Mesodermal cell (in vitro differentiated cells): ENCODE measurements around the gene LHX2.

Source experiments
- H3K27ac ChIP-seq: 2 replicates; pipeline ENCODE4 v1.7.0; 2013; ENCODE audit warnings: mild to moderate bottlenecking, low read depth, low read length, moderate library complexity; ENCODE audit not compliant: severe bottlenecking
- H3K36me3 ChIP-seq: 2 replicates; pipeline ENCODE4 v1.7.1; 2013; ENCODE audit warnings: mild to moderate bottlenecking, low read length, moderate library complexity; ENCODE audit not compliant: control insufficient read depth, insufficient read depth
- H3K4me1 ChIP-seq: one replicate; pipeline ENCODE4 v1.7.1; 2013; ENCODE audit warnings: mild to moderate bottlenecking, low read length; ENCODE audit not compliant: insufficient read depth, control insufficient read depth, poor library complexity, severe bottlenecking
- H3K4me3 ChIP-seq: 2 replicates; pipeline ENCODE4 v1.7.0; 2013; ENCODE audit warnings: low read length, control low read depth, mild to moderate bottlenecking; ENCODE audit not compliant: insufficient read depth, poor library complexity, severe bottlenecking; ENCODE audit errors: extremely low read depth
- H3K9me3 ChIP-seq: 2 replicates; pipeline ENCODE4 v1.7.1; 2013; ENCODE audit warnings: mild to moderate bottlenecking, low read length, moderate library complexity; ENCODE audit not compliant: control insufficient read depth
- WGBS, 2 experiments: methylation state at CpG; one replicate each; pipeline ENCODE4 v1.1.5; 2013; ENCODE audit warnings: missing lambda C conversion rate in 2 of 2; ENCODE audit not compliant: insufficient coverage in 2 of 2; 5-methylcytosine and 5-hydroxymethylcytosine counted together

The LHX2 gene

GRCh38 chr9:124014956-124015660 is 3.5 kb downstream of the LHX2 start:
- no peaks in the 10 kb centered on the region for H3K9me3 ChIP-seq
- no peak overlapping the region for H3K4me3 ChIP-seq
- H3K4me1 ChIP-seq = peaks cover 14% of the 10 kb centered on the region
- 2% methylated on average over 32 to 53 of the region's 57 CpGs for WGBS, 2 experiments
- H3K36me3 ChIP-seq = no peaks in the 10 kb centered on the region
- no peak overlapping the region for H3K27ac ChIP-seq

- WGBS, 2 experiments = 1 to 2% methylated on average over 23 to 24 of the region's 26 CpGs
- no peaks in the 10 kb centered on the region for H3K9me3 ChIP-seq
- H3K4me3 ChIP-seq = no peak overlapping the region
- no peaks in the 10 kb centered on the region for H3K36me3 ChIP-seq
- peaks cover 14% of the 10 kb centered on the region for H3K4me1 ChIP-seq
- no peak overlapping the region for H3K27ac ChIP-seq
These were observed 4.1 kb downstream of the LHX2 start for GRCh38 chr9:124015661-124016131.

- H3K9me3 ChIP-seq = no peaks in the 10 kb centered on the region
- H3K4me3 ChIP-seq = no peak overlapping the region
- H3K27ac ChIP-seq = no peak overlapping the region
- no peaks in the 10 kb centered on the region for H3K36me3 ChIP-seq
- H3K4me1 ChIP-seq = peaks cover 14% of the 10 kb centered on the region
- 2% methylated on average over 23 to 25 of the region's 45 CpGs for WGBS, 2 experiments
These were observed 4.8 kb downstream of the LHX2 start for GRCh38 chr9:124016175-124017050.

GRCh38 chr9:124017051-124017928 is 5.7 kb downstream of the LHX2 start:
- H3K9me3 ChIP-seq = no peaks in the 10 kb centered on the region
- peak overlapping the region; percentile 22 for H3K4me3 ChIP-seq
- peaks cover 14% of the 10 kb centered on the region for H3K4me1 ChIP-seq
- no peak overlapping the region for H3K27ac ChIP-seq
- H3K36me3 ChIP-seq = no peaks in the 10 kb centered on the region
- 1% methylated on average over 32 to 56 of the region's 73 CpGs for WGBS, 2 experiments

GRCh38 chr9:124017929-124018729 is 6.6 kb downstream of the LHX2 start:
- H3K4me3 ChIP-seq = peak overlapping the region; percentile 22
- H3K27ac ChIP-seq = no peak overlapping the region
- 0% methylated on average over 24 to 41 of the region's 64 CpGs for WGBS, 2 experiments
- H3K4me1 ChIP-seq = peaks cover 14% of the 10 kb centered on the region
- no peaks in the 10 kb centered on the region for H3K36me3 ChIP-seq
- H3K9me3 ChIP-seq = no peaks in the 10 kb centered on the region

GRCh38 chr9:124018730-124019697 is 7.4 kb downstream of the LHX2 start:
- Histone ChIP-seq H3K4me1 (peaks cover 14% of the 10 kb centered on the region), H3K27ac (no peak overlapping the region), H3K4me3 (no peak overlapping the region), H3K9me3 (no peaks in the 10 kb centered on the region), H3K36me3 (no peaks in the 10 kb centered on the region)
- WGBS, 2 experiments = 0% methylated on average over 9 to 18 of the region's 21 CpGs

- Histone ChIP-seq H3K4me1 (peaks cover 14% of the 10 kb centered on the region), H3K4me3 (no peak overlapping the region), H3K9me3 (no peaks in the 10 kb centered on the region), H3K36me3 (no peaks in the 10 kb centered on the region), H3K27ac (no peak overlapping the region)
- 0 to 14% methylated on average over 4 to 8 of the region's 15 CpGs for WGBS, 2 experiments
These were observed 8.4 kb downstream of the LHX2 start for GRCh38 chr9:124019771-124020519.

GRCh38 chr9:124020520-124021384 is 9.2 kb downstream of the LHX2 start:
- WGBS, 2 experiments = 9 to 12% methylated on average over 21 to 30 of the region's 31 CpGs
- no peaks in the 10 kb centered on the region for H3K36me3 ChIP-seq

More at GRCh38 chr9:124020520-124021384, 9.2 kb downstream of the LHX2 start:
- H3K27ac ChIP-seq = no peak overlapping the region
- H3K4me3 ChIP-seq = no peak overlapping the region
- H3K4me1 ChIP-seq = peaks cover 14% of the 10 kb centered on the region
- no peaks in the 10 kb centered on the region for H3K9me3 ChIP-seq
